ENCODE data around the gene HSFX2.
"Not testable (repeated sequence)": the region's sequence is repeated elsewhere in the genome, so short reads cannot be mapped to it uniquely, and the experiment has no call there.

HSFX2 gene

GRCh38 chrX:149595214-149595613, at the start of gene HSFX2:
TSS of gene HSFX2 (minus strand) at chrX:149595314. CDS start at chrX:149594700, 614 bp downstream.
- DNase-seq, result not testable (repeated sequence)

GRCh38 chrX:149643496-149643895, 48.4 kb upstream of the HSFX2 start:
- no peak for DNase-seq

- DNase-seq, result no peak
Observed at GRCh38 chrX:149641835-149642234, 46.7 kb upstream of the HSFX2 start.

GRCh38 chrX:149641432-149641831, 46.3 kb upstream of the HSFX2 start:
- DNase-seq, result no peak

GRCh38 chrX:149639568-149639967, 44.5 kb upstream of the HSFX2 start:
- no peak for DNase-seq

DNA sequence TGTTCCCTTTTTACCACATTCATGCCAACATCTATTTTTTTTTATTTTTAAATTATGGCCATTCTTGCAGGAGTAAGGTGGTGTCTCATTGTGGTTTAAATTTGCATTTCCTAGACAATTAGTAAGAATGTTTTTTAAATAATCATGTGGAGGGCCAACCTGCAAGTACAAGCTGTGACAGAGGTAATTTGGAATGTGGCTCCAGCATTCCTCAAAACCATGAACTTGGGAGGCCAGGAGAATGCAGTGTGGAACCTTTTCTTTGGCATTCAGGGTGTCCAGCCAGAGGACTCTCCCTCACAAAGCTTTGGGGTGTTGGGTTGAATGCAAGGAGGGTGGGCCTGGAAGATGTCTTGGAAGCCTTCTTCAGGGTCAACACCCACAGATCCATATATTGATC, 43.7 kb upstream of the HSFX2 start:
- DNase-seq, result no peak

DNA sequence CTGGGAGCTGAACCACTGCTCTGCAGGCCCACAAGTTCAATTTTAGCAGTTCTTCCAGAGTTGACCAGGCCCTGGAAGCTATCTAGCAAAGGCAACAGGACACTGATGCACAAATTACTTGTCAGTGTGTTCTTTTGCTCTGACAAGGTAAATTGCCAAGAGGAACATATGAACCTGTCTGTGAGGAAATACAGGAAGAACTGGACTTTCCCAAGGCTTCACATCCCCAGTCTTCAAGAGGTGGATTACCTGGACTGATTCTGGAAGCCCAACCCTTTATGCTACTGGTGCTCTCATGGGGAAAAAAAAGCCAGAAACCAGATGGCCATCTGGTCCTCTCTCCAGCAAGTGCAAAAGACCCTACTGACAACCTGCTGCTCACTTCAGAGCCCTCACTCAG, 38.4 kb upstream of the HSFX2 start:
- no peak for DNase-seq

GRCh38 chrX:149631234-149632165, 36.4 kb upstream of the HSFX2 start, which contains the start of gene TMEM185A:
TSS of gene TMEM185A (minus strand) at chrX:149631792. CDS start at chrX:149631580, 212 bp downstream.
- peak; percentile 74 to 78 for DNase-seq

- DNase-seq, result no peak
Observed at GRCh38 chrX:149630681-149631233, 35.6 kb upstream of the HSFX2 start.

- no peak for DNase-seq
Observed at GRCh38 chrX:149629730-149630387, 34.7 kb upstream of the HSFX2 start.

DNA sequence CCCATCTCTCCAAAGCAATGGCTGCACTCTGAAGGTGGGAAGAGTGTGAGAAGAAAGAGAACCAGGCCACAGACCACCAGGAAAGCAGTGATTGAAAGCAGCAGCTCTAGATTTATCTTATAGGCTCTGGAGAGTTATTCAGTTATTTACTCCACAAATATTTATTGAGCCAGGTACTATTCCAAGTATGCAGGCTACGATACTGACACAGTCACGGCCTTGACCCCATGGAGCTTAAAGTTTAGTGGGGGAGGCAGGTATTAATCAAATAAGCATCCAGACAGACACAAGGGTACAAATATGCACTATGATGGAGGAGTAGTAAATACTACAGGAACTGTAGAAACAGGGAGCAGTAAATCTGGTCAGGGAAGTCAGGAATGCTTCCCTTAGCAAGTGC, 33.7 kb upstream of the HSFX2 start:
- DNase-seq, result no peak

DNA sequence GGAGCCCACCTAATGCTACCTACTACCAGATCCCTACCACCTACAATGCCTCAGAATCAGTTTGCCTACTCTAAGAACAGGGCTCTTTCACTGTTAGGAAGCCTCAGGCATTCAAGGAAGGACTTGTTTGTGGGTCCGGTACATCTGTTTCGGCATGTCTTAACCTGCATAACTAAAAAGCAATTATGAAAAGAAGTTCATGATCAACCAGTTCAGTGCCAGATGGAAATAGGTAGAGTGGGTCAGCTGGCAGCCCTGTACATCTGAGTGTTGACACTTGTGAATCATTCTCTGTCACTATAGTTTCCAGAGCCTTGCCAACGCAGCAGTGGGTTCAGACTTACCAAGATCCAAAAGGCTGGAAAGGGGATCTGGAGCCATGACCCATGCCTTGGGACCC, 33.2 kb upstream of the HSFX2 start:
- DNase-seq, result no peak

DNA sequence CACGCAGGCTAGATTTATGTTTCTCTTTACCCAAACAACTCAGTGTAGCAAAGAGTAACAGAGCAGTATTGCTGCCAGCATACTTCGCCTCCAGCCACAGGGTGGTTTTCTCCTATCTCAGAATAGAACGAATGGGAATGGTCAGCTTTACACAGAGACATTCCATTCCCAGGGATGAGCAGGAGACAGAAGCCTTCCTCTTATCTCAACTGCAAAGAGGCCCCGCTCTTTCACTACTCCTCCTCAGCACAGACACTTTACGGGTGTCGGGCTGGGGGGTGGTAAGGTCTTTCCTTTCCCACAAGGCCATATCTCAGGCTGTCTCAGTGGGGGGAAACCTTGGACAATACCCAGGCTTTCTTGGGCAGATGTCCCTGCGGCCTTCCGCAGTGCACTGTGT, 31.7 kb upstream of the HSFX2 start:
- DNase-seq, result not testable (repeated sequence)

GRCh38 chrX:149619662-149620061, 24.5 kb upstream of the HSFX2 start:
- DNase-seq, result not testable (repeated sequence)

- DNase-seq, result no peak
Observed at GRCh38 chrX:149618871-149619270, 23.8 kb upstream of the HSFX2 start.

- no peak for DNase-seq
Observed at GRCh38 chrX:149611623-149612175, 16.6 kb upstream of the HSFX2 start.

GRCh38 chrX:149610511-149610910, 15.4 kb upstream of the HSFX2 start:
- DNase-seq, result no peak

DNA sequence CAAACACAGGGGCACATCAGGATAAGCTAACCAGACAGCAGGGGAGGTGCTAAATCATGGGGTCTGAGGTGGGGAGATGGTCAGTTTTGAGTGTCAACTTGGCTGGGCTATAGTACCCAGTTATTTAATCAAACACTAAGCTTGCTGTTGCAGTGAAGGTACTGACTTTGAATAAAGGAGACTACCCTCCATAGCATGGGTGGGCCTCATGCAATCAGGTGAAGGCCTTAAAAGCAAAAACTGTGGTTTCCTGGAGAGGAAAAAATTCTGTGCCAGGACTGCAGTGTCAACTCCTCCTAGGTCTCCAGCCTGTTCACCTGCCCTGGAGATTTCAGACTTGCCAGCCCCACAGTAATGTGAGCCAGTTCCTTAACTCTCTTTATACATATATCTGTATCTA, 12.6 kb upstream of the HSFX2 start:
- DNase-seq, result no peak

DNA sequence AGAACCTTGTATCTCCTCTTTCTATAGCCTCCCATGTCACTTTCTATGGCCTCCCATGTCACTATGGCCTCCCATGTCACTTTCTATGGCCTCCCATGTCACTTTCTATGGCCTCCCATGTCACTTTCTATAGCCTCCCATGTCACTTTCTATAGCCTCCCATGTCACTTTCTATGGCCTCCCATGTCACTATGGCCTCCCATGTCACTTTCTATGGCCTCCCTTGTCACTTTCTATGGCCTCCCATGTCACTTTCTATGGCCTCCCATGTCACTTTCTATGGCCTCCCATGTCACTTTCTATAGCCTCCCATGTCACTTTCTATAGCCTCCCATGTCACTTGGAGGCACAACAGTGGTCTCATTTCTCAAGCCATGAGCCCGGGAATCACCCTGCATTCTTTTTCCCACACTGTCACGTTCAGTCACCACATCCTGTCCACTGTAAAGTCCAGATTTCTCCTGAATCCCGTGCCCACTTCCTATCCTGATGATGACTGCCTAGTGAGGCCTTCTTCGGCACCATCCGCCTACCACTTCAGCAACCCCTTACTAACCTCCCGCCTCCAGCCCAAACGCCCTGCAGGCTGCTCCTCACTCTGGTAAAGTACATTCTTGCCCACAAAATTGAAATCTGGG, 10.3 kb upstream of the HSFX2 start:
- not testable (repeated sequence) for DNase-seq

DNA sequence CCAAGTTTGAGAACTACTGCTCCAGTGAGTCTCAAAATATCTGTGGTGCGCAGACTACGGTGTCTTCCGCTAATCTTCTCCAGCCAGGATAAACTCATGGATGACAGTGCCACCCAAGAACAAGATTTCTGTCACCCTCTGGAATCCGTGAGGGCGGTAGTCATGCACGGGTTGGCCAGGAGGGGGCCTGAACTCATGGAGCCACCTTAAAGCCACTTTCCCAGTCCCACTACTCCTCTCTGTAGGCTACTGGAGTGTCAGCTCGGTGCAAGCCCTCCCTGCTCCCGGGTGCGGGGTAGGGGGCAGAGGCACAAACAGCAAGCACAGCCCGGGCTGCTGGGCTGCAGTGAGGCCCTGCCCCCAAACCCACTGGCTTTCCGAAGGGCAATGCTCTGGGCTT, 3.5 kb upstream of the HSFX2 start:
- peak in 1 of 2 experiments; percentile 1 for DNase-seq

GRCh38 chrX:149595943-149596342, 829 bp upstream of the HSFX2 start:
- not testable (repeated sequence) for DNase-seq

DNA sequence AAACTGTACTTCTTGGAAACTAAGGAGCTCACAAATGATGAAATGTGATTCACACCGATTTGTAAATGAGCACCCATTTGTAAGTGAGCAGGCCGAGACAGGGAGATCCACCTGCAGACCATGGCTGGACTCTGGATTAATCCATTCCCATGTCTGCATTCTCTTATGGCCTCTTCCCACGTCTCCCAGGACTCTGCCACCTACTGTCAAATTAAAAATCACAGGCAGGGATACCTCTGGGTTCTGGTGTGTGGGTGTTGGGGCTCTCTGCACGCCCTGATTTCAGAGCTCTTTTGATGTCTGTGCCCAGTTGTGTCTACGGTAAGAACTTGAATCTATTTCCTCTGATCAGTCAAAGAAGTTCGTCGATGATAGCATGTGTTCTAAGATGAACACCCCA, 4.1 kb downstream of the HSFX2 start:
- not testable (repeated sequence) for DNase-seq

GRCh38 chrX:149587359-149587758, 7.8 kb downstream of the HSFX2 start, which contains the start of gene MAGEA9B:
TSS of gene MAGEA9B (minus strand) at chrX:149587459. CDS start at chrX:149583179, 4,280 bp downstream.
- DNase-seq, result not testable (repeated sequence)
